ENCODE results near the gene STX18.
"Not testable (repeated sequence)": the region's sequence is repeated elsewhere in the genome, so short reads cannot be mapped to it uniquely, and the experiment has no call there.

STX18 gene

DNA sequence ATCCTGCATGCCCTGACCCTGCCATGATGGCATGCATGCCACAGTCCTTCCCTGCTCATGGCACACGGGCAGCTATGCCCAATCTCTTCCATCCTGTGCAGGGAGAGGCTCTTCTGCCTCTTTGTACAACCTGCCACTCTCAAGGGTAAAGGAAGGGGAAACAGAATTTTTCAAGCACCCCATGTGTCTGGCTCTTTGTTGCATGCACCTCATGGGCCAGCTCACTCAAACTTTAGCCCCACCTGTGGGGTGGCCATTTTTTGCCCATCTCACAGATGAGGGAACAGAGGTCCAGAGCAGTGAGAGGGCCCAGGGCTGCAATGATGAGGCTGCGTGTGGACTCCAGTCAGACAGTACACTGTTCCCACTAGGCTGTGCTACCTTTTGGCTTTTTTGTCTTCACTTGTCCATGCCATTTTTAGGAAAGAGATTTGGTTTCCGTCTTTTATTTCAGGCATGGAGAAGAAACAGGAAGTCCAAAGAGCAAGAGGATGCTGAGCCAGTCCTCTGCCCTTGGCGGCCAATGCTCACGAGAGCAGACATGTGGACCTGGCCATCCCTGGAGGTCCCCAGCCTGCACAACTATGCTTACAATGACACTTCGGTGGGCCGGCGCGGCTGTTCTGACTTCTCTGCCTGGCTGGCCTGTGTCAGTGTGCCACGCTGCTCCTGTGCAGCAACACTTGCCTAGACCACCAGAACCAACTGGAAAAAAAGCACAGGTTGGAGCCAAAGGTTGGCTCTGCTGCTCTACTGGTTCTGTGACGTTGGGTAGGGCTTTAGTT lies 109.3 kb downstream of the STX18 start:
- DNase-seq = no peak

DNA sequence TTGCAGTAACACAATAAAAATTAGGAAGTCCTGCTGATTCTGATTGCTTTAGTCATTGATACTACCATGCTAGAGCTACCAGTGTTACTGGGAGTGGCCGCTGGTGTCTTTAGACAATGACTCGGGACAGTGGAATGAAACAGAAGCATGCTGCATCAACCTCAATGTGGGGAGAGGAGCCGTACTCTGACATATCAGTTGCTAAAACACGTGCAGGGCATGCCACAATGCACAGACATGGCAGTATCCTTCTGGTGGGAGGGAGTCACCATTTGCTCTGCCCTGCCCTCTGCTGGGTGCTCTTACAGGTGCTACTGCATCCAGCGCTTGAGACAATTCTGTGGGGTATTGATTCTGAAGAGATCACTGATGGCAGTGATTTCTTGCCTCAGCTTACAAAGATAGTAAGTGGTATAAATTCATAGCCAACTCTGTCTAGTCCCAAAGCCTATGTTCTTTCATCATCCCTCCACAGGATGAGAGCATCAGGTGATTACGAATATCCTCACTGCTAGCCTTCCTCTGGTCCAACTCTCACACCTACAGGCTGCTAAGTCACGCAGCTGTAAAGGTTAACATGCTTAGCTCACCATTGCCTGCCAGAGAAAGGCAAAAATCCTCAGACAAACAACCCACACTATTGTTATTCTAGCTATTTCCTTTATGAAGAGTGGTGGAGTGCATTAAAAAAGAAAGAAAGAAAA lies 111.2 kb downstream of the STX18 start:
- peak; percentile 16 for DNase-seq

DNA sequence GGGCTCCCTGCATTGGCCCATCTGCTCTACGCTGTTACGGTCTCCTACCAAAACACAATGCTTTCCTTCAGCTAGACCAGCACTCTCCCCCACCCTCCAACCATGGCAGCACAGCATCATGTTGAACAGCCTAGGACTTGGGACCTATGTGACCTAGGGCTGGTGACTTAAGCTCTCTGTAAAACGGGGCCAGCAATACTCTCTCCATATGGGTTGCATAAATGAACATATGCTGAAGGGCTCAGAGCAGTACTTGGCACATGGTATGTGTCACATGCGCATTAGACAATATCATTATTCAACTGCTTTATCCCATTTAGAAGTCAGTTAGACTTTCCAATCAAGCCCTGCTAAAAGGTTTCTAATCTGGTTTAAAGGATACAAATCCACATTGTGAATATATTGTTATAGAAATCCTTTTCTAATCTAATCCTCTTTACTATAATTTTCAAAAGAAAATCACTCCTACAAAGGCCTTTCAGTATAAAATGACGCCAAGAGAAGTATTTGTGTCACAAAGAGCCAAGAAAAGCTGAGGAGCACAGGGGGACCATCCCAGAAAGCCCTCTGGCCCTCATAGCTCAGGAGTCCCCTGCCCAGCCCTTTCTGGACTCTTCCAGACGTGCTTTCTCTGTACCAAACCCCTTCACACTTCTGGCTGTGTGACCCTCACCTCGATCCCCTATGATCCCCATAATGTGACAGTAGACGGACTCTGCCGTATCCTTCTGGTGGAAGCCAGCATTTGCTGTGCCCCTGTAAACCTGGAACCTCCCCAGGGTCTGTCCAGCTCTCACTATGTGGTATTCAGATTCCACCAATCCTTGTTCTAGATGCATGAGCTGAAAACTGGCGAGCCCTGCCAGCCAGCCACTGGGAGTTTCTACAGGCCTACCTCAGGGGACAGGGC lies 112.6 kb downstream of the STX18 start:
- no peak for DNase-seq

DNA sequence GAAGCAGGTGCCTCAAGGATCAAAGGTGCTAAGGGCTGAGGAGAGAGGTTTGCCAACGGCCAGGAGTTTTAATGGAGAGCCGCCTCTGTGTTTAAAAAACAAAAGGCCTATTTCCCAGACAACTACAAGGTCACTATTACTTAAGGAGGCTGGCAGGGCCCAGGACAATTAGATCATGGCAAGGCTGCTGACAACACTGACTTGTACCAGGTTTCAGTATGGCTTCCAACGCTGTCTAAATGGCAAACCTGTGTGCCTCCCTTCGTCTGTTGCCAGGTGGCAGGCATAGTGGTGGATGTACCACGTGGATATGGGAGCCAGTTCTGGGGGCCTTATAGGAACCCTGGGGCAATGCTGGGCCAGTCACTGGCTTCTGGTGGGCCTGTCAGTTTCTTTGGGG lies 114.0 kb downstream of the STX18 start:
- no peak for DNase-seq

DNA sequence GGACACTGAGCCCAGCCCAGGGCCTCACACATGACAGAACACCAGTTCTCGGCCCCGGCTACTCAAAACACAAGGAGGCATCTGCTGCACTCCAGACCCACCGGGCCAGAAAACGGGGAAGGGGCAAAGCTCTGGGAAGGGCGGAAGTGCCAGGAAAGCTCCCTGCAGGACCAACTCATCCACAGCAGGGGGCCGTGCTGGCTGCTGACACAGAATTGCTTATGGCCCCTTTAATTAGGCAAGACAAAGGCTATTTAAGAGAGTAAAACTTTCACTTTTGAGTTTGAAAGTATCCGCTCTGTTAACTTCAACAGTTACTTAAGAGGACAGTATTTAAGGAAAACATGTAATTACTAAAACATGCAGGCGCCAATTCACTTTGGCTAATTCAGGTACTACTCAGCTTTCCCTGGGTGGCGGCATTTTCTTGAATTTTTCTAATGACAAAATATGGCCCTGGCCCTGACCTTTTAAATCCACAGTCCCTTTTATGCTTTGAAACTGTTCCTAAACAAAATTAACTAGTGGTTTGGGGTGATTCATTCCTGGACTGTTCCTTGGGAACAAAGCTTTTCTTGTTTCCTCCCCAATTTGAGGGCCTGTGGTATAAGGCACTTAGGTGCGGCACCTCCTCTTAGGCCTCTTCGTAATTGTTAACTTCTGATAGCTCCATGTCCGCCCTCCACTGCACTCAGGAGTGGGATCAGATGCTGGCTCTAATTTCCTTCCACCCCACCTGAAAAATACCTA lies 114.6 kb downstream of the STX18 start:
- no peak for DNase-seq

DNA sequence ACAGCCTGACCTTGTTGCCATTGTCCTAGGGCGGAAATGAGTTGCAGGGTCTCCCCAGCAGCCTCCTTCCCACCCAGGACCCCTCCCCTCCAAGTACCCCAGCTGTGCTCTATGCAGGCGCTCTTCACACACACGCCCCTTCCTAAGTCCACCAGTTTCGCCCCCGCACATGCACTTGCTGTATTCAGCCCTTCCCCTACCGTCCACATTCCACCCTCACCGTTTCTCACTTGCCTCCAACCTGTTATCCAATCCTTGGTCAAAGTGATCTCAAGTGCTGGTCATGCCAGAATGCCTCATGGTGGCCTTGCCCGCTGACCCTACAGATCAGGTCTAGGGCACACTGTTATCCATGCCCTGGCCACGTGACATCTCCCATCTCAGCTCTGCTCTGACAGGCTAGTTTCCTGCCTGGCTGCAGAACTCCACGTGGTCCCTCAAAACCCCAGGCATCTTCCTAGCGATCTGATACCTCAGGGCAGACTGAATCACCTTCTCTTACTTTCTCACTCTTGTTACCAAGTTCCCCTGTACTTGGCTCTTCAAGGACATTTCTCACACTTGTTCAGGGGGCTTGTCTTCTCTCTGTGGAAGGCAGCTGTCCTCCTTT lies 115.2 kb downstream of the STX18 start:
- no peak for DNase-seq

DNA sequence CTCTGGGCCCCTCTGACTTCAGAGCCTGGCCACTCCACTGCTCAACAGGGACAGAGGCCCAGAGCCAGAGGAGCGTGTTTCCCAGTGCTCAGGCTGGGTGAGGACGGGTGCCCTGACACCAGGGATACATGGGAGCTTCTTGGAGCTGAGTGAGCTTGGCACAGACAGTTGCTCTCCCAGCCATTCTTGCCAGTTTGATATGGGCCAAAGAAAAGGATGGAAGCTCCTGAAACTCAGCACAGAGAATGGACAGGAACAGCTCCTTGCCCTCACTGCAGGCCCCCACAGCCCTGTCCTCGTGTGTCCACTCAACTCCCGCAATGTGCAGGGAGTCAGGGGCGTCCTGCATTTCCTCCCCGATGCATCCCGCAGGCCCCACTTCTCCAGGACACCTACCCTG lies 116.2 kb downstream of the STX18 start:
- DNase-seq = no peak

DNA sequence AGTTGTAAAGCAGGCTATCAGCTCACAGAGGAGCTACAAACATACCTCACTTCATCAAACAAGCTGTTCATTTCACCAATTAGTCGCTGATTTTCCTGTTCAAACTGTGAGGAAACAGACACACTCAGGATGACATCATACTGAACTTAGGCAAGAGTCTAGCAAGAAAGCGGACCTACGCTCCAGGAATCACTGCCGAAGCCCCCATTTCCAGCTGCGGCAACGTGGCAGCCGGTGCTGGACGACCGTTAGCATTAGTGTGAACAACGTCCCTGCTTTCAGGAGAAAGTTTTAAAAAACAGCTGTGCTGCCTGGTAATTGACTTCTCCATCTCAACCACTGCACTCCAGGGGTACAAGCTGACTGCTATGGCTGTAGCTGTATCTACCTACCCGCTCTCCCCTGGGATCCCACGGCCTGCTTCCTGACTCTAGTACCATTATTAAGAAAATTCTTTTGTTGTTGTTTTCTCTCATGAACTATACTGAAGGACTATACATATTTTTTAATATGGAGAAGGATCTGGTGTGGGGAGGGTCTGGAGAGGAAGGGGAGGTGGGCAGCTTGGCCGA lies 116.6 kb downstream of the STX18 start:
- DNase-seq = no peak

DNA sequence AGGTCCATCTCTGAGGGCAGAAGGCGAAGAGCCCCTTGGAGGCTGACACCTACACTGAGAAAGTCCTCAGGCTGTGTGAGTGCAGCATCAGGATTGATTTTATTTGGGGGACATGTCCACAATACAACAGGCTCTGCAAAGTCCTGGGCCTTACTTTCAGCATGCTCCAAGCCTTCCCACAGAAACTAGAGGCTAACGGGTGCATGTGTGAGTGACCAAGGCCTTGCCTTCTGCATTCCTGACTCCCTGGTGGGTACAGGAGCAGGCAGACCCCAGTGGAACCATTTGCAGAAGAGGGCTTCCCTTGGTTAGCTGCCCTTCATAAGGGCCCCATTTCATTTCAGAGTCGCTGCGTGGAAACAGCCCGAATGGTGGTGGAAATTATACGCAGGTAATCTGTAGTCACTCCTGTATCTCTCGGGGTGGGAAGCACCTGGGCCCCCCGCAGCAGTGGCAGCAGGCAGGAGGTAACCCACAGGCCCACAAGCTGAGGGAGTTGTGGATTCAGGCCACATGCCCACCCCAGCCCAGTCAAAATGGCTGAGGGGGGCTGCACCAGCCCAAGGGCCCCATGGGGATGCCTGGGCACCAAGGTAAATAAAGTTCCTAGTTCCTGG lies 117.2 kb downstream of the STX18 start:
- no peak for DNase-seq

DNA sequence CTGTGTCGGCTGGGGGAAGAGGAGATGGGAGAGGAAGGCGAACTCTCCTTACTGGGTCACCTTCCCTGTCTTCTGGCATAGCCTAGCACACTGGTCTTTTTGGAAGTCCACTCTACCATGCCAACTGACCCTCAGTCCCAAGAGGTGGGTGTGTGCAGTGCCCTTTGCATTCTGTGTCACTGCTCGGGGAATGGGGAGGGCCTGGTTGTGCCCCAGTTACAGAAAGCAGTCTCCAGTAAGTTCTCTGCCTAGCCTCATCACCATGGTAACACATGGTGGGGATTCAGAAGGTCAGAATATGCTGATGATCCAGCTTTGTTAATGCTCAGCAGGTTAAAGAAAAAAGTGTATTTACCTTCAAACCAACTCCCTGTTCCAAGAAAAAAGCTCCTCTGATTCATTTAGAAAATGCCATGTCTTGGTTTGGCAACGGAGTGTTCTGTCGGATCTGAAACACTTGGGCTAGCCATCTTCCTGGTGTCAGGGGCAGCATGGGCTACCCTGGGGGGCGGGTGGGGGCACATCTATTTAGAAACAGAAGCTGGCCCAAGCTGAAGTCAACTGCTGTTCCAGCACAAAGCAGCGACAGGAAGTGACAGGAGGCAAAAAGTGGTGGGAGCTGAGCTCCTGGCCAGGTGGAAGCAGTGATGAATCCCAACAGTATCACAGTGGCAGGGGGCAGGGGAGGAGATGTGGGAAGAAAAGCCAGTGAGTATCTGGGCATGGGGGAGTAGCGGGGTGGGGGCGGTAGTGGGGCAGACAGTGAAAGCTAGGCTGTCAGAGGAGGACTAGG lies 117.9 kb downstream of the STX18 start:
- no peak for DNase-seq

DNA sequence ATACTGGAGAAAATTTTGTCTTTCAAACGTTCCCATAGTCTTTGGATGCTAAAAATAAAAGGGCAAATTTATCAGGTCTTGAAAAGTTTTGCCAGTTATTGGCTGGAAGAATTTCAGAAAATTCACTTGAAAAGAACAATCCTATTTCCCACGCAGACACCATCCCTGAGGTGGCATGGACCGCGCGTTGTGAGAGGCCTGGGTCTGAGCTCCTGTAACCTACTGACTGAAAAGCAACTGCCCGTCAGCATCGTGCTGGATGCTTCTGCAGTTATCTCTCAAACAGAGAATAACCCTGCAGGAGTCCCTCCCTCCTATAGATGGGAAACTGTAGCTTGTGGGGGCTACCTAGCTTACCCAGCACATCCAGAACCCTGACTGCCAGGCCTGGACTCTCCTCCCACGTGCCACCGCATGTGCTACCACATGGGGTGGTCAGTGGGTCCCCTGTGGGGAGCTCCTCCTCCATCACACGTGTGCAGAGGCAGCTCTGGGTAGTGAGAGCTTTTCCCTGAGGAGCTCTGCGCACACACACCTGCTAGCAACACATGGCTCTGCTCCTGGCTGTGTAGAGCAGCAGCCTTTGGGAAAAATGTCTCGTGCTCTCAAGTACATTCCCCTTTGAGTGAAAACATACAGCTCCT lies 118.9 kb downstream of the STX18 start:
- no peak for DNase-seq

DNA sequence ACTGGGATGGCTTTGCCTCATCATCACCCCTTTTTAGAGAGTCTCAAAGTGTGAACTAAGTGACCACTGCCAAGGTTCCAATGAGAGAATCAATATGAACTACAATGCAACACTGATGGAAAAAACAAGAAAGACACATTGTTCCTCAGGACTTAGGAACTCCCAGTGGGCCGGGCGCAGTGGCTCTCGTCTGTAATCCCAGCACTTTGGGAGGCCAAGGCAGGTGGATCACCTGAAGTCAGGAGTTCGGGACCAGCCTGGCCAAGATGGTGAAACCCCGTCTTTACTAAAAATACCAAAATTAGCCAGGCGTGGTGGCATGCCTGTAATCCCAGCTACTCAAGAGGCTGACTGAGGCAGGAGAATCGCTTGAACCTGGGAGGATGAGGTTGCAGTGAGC lies 119.7 kb downstream of the STX18 start:
- not testable (repeated sequence) for DNase-seq

DNA sequence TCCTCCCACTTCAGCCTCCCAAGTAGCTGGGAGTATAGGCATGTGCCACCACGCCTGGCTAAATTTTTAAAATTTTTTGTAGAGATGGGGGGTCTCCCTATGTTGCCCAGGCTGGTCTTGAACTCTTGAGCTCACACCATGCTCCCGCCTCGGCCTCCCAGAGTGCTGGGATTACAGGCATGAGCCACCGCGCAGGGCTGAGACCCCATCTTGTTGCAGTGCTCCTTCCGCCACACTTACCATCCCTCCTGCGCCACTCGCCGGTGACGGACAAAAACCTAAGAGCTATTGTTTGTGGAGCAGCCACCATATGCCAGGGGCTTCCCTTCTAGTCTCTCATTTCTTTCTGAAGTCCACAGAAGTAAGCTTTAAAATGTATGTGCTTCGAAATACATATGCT lies 120.5 kb downstream of the STX18 start:
- no peak for DNase-seq

DNA sequence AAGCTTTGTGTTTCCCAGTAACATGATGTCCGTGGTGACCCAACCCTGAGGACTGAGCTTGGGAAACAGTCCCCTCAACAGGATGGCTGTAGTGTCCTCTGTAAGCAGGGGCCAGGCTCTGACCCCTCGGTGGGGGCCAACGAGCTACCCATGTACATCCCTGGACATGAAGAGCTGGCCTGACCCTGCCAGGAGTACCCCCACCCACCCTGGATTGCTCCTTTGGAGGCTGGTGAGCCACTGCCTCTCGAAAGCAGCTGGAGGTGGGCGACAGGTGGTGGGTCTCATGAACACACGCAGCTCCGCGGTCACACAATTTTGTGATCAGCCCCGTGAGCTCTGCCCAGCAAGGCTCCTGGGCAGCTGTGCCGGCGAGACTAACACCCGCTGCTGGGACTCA lies 121.4 kb downstream of the STX18 start:
- DNase-seq = no peak

DNA sequence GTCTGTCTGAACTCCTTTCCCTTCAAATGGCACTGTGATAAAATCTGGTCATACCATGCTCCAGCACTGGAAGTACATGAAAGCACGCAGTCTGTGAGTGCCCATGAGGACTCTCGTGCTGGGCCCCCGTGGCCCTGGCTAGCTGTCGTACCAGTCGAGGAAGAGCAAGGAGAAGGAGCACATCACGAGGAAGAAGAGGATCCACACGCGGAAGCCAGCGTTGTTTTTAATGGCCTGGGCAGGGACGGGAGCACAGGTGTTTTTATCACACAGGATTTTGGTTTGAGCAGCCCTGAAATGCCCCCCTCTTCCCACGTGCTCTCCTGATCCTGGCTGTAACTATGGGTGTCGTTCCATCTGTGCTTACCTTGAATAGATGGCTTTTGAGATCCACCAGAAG lies 122.0 kb downstream of the STX18 start:
- DNase-seq = no peak

DNA sequence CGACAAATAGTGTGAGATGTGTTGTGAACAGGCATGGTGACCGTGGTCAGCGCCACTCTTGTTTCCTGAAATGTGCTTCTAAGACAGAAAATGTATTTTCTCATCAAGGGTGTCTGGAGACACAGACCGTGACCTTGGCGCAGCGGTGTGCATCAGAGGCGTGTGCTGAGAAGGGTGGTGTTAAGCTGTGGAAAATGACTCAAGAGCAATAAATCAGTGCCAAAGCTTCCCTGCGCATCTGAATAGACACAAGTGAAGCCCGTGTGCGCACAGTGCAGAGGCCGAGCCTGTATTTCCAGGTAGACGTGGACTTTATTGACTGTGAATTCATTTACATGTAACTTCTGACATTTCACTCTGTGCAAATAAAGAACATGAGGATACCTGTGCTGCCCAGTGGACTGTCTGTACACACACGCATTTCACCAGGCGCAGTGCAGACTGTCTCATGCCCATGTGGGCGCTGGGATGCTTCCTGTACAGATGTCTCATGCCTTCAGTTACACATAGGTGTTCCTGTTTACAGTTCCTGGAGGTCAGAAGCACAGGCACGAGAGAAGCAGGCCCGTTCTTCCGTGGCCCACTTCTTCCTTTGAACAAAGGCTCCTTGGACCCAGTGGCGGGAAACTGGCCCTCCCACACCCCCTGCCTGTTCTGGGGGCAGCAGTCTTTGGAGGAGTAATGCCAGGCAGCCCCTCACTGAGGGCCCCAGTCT lies 123.0 kb downstream of the STX18 start:
- no peak for DNase-seq

DNA sequence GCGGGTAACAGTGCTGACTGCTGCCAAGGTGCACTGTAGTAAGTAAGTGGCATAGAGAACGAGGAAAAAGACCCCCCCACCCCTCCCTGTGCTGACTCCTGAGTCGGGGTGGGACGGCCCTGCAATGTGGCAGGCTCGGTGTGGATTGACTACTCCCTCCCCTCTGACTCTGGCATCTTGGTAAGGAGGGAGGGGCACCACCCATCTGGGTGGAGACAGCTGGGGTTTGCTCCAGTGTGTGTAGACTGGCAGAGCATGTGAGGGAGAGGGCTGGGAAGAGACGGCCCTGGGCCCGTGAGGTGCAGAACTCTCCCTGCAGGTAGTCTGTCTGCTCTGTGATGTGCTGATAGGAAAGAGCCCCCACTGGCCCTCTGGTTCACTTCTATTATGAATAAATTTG lies 124.0 kb downstream of the STX18 start:
- DNase-seq = no peak

DNA sequence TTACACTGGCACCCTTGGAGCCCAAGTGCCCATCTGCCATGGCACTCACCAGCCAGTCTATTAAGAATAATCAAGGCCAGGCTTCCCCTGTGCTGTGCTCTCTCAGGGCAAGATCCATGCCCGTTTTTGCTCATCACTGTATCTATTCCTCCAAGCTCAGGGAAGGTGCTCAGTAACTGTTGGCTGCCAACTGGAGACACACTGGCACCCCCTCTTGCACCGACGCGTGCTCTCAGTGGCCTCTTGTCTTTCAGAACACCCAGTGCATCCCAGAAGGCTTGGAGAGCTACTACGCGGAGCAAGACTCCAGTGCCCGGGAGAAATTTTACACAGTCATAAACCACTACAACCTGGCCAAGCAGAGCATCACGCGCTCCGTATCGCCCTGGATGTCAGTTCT lies 124.9 kb downstream of the STX18 start:
- no peak for DNase-seq
